CD4-positive, alpha-beta T cell treated with Interleukin-21 for 1 hour (primary cell): ENCODE data around the gene WDR20.
A peak's percentile ranks its signal among the peaks of the same experiment; 100 is the strongest.
"Not testable (repeated sequence)": the region's sequence is repeated elsewhere in the genome, so short reads cannot be mapped to it uniquely, and the experiment has no call there.

Experiments
- DNase-seq: peaks from one replicate; pipeline ENCODE4 v3.0.0-alpha.2; 2020

Gene WDR20

DNA sequence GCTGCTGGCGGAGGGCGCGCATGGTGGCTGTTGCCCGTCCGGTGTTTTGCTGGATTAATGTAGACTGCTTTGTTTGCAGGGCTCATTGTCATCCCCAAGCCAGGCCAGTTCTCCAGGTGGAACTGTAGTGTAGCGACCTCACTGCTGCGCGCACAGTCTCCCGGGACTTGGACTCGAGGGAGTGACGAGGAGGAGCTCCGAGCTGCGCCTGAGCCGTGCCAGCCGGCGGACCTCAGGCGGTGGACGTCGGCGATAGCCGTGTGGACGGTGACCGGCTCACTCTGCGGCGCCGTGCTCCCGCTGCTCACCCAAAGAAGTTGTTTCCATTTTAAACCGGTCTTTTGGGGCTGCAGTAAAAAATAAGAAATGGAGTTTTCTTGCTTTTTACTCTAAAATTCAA, 83.1 kb downstream of the WDR20 start:
- DNase-seq = no peak

DNA sequence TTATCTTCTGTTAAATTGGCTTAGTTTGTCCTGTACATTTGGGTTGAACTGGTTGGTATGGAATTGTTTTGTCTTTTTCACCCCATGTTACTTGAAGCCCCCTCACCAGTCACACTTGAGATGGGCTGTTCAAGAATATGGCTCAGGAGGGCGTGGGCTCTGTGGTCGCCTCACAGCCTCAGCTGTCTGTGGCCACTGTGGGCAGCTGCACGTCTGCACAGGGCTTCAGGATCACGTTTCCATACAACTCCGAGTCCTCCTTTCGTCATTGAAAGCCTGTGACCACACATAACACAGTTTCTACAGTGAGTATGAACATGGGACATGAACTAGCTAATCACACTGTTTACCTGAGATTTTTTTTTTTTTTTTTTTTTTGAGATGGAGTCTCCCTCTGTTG, 84.0 kb downstream of the WDR20 start:
- no peak for DNase-seq

DNA sequence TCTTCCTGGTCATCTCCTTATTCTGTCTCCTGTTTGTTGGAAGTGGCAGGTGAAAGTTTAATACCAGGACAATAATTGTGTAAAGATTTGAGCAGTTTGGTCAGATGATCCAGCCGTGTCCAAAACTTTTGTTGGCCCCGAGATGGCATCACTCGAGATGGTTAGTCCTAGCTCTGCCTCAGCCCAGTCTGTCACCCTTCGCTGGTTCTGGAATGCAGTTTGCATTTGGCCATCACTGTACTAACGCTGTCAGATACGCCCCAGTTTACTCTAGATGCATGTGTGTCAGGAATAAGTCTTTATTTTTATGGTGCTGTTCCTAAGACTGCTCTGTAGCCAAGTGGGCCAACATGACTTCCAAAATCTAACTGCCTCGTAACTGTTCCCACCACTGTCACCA, 85.7 kb downstream of the WDR20 start:
- DNase-seq = no peak

GRCh38 chr14:102225936-102226335, 86.2 kb downstream of the WDR20 start:
- DNase-seq = no peak

DNA sequence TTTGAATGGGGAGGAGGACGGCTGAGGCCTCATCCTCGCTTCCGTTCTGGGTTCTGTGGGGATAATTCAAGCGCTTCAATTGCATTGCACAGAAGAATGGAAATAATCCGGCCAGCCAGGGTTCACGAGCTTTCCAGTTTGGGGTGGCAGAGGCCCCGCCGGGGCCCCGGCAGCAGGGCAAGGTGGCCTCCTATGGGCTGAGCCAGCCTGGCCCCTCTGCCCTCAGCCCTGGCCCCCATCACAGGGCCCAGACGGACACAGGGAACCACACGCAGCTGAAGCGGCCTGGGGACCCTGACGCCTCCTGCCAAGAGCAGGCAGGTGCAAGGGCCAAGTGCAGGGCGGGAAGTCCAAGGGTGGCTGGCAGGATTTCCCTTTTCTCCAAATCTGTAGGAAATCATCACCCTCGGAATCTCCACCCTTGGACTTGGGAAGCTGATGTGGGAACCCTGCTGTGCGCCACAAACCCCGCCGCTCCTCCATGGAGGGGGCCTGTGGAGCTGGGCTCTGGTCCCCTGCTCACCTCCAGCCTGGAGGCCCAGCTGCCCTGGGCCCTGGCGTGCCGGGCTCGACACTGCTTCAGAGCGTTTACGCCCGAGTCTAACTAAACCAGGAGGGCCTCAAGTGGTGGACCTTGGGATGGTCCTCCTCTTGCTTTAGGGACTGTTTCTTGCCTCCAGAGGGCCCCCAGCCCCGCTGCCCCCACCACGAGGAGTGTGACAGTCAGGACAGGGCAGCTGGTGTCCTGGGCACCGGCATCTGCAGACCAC, 86.8 kb downstream of the WDR20 start:
- DNase-seq = no peak

- DNase-seq = no peak
Measured at GRCh38 chr14:102227184-102227964, 87.7 kb downstream of the WDR20 start.

GRCh38 chr14:102229071-102229738, 89.5 kb downstream of the WDR20 start:
- no peak for DNase-seq

DNA sequence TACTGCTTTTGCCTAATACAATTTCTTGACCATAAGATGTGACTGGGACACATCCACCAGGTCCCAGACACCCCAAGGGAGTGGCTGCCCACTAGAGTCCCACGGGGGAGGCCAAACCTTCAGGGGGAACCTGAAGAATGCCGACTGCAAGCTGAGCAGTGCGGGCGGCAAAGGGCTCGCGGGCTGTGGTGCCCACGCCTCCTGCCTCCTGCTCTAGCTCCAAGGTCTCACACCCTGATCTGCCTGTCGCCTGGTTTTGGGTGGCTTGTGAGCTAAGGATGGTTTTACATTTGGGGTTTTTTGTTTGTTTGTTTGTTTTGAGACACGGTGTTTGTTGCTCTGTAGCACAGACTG, 90.0 kb downstream of the WDR20 start:
- DNase-seq = no peak

DNA sequence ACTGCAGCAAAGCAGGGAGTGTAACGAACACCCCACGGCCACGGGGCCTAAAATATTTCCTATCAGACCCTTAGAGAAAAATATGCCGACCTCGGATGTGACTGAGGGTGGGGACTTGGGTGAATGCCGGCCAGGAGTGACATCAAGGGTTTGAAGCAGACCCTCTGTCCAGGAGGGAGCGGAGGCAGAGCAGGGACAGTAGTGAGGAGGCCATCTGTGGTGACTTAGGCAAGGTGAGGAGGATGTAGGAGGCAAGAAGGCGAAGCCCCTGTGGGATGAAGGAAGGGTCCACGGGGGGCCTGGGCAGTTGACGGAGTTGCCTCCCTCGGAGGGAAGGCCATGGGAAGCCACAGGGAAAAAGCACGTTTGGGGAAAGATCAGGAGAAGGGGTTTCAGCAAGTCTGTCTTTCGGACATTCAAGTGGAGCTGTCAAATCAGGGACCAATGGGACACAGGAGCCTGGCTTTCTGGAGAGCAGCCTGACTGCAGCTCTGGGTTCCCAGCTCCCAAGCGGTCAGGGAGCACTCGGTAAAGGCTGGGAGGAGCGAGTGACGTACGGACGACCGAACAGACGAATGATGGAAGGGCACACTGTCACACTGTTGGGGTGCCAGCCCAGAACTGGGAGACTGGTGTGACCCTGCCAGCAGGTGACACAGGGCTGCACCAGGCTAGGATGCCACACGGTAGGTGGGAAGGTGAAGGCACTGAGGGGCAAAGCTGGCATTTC, 90.9 kb downstream of the WDR20 start:
- DNase-seq = no peak

- DNase-seq = no peak
Measured at GRCh38 chr14:102231476-102232347, 92.0 kb downstream of the WDR20 start.

GRCh38 chr14:102232348-102232625, 92.6 kb downstream of the WDR20 start:
- DNase-seq = no peak

GRCh38 chr14:102233081-102233480, 93.4 kb downstream of the WDR20 start:
- no peak for DNase-seq

DNA sequence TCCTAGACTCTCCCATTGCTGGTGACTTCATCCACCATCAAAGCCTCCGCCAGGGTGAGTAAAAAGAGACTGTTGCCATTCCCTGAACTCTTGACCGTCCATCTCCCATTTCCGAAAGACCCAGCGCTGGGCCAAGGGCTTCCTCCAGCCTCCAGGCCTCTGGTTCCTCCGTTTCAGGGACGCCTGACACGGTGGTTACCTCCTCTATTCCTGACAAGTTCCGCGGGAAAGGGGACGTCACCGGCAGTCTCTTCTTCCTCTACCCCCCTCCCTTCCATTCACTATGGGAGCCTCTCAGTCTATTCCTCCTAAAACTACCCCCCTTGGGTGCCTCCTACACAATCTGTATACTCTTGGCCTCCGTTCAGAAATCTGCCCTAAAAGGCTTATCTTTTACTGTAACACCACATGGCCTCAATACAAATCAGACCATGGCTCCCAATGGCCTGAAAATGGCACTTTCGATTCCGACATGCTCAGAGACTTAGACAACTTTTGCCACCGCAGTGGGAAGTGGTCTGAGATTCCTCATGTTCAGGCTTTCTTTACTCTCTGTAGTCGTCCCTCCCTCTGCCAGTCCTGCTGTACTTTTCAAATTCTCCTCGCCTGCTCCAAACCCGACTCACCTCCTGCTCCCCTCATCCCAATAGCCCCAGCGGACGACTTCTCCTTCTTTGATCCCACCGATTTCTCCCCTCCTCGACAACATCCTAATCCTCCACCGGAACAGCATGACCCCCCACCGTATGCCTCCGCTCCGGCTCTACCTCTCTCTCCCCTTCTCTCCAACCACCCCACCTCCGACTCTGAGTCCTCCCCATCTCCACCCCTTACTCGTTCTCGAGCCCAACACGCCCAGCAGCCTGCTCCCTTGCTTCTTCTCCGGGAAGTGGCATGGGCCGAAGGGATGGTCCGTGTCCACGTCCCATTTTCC, 94.9 kb downstream of the WDR20 start:
- no peak for DNase-seq

GRCh38 chr14:102235275-102235897, 95.7 kb downstream of the WDR20 start:
- DNase-seq = peak; percentile 76

DNA sequence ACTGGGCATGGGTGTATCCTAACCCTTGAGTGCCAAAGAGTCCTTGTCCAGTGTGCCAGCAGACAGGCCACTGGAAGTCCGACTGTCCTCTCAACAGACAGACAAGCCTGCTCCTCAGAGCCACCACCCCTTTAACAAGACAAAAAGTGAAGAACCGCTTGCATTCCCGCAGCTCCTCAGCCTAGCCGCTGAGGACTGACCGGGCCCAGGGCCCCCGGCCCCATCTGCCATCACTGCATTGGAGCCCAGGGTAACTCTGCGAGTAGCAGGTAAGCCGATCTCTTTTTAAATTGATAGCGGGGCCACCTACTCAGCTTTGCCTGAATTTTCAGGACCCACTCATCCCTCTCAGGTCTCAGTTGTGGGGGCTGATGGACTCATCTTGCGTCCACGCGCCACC, 96.3 kb downstream of the WDR20 start:
- DNase-seq = no peak

- DNase-seq = no peak
Measured at GRCh38 chr14:102238131-102238530, 98.4 kb downstream of the WDR20 start.

DNA sequence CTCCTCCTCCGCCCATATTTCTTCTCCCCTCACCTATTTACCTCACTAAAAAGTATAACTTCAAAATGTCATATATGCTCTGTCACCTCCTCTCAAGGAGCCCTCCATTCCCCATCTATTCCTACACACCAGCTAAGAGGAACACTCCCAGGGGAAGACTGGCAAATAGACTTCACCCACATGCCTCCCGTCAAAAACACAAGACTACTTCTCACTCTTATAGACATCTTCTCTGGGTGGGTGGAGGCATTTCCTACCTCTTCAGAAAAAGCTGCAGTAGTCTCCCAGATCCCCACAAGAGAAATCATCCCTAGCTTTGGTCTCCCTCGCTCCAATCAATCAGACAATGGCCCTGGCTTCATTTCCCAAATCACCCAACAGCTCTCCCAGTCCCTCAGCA, 99.1 kb downstream of the WDR20 start:
- DNase-seq = no peak

DNA sequence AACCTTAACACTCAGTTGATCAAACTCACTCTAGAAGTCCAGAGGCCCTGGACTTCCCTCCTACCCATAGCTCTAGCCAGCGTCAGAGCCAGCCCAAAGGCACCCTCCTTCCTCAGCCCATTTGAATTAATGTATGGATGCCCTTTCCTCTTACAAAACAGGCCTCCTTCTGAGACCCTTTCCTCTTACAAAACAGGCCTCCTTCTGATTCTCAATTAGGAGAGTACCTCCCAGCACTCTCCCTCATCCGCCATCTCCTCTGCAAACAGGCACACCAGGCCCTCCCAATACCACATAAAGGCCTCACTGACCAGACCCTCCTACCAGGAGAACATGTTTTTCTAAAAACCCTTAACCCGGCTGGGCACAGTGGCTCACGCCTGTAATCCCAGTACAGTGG, 99.5 kb downstream of the WDR20 start:
- DNase-seq = no peak

GRCh38 chr14:102240481-102240880, 100.8 kb downstream of the WDR20 start:
- DNase-seq = not testable (repeated sequence)

- no peak for DNase-seq
Measured at GRCh38 chr14:102241147-102241546, 101.5 kb downstream of the WDR20 start.

DNA sequence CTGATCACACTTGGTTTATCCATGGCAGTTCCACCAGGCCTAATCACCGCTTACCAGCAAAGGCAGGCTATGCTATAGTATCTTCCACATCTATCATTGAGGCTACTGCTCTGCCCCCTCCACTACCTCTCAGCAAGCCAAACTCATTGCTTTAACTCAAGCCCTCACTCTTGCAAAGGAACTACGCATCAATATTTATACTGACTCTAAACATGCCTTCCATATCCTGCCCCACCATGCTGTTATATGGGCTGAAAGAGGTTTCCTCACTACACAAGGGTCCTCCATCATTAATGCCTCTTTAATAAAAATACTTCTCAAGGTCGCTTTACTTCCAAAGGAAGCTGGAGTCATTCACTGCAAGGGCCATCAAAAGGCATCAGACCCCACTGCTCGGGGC, 104.1 kb downstream of the WDR20 start:
- not testable (repeated sequence) for DNase-seq
